Activated CD8-positive, alpha-beta T cell treated with anti-CD3 and anti-CD28 coated beads, Interleukin-2, amount 10 ng/mL, durations not matched to agents 7 days and 5 days (primary cell): ENCODE data around the gene BLVRA. TPM values are rescaled to one million over a fixed set of nuclear protein-coding genes. Genes with fewer than 3 reads are reported as not detected.
A peak's percentile ranks its signal among the peaks of the same experiment; 100 is the strongest.
"Not testable (repeated sequence)": the region's sequence is repeated elsewhere in the genome, so short reads cannot be mapped to it uniquely, and the experiment has no call there.

Experiments
- ATAC-seq: fragments of 150-1000 bp; cut with Tn5 transposase; one replicate; pipeline ENCODE4 v1.10.0; 2021; ENCODE audit warnings: moderate library complexity
- CTCF ChIA-PET: fragments of 350-600 bp; sonication (Branson Sonifier 250); formaldehyde crosslinking; loops from one replicate; lab custom pipeline; 2021; ENCODE audit warnings: antibody characterized with exemption; lab: Charles Lee
- POLR2A ChIA-PET: fragments of 350-600 bp; sonication (Branson Sonifier 250); formaldehyde crosslinking; loops from one replicate; lab custom pipeline; 2021; ENCODE audit warnings: antibody characterized with exemption; lab: Charles Lee
- DNase-seq: peaks from one replicate; pipeline ENCODE4 v3.0.0-alpha.2; 2020
- H3K27ac Mint-ChIP-seq: one replicate; pipeline ENCODE4 v1.8.0; 2021; ENCODE audit warnings: mild to moderate bottlenecking, mixed read lengths
- H3K27me3 Mint-ChIP-seq: one replicate; pipeline ENCODE4 v1.8.0; 2021; ENCODE audit warnings: low read depth, mixed read lengths
- H3K36me3 Mint-ChIP-seq: one replicate; pipeline ENCODE4 v1.8.0; 2021; ENCODE audit warnings: low read depth, mixed read lengths
- H3K4me1 Mint-ChIP-seq: one replicate; pipeline ENCODE4 v1.8.0; 2021; ENCODE audit warnings: low read depth, mixed read lengths
- H3K4me3 Mint-ChIP-seq: one replicate; pipeline ENCODE4 v1.8.0; 2021; ENCODE audit warnings: mild to moderate bottlenecking, mixed read lengths
- H3K9me3 Mint-ChIP-seq: one replicate; pipeline ENCODE4 v1.8.0; 2022; ENCODE audit warnings: mixed read lengths; ENCODE audit not compliant: insufficient read depth
- total RNA-seq, 2 experiments: library from RNA; stranded (reverse); gene quantifications; one replicate each; pipeline ENCODE4 v1.2.3, GENCODE V29; 2021

The BLVRA gene
- total RNA-seq, 2 experiments from 2014 or later, result 25.7 to 29.2 TPM

DNA sequence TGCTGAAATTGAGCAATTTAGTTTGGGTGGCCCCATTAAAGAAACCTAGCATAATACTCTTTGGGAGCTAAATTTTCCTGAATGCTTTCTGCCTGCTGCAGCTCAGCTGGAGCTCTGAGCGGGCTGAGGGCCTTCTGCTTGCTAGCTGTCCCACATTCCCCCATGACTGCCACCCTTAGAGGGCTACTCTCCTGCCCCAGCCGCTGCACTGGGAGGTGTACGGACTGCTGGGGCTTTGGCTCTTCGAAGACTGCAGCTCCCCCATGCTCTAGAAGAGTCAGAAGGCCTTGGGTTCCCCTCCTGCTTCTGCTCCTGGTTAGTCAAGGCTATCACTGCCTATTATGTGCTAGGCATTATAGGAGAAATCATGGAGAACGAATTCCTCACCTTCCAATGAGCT is 31.5 kb downstream of the BLVRA start:
- Mint-ChIP-seq H3K4me3 (no peak overlapping the region), H3K27ac (no peak overlapping the region), H3K27me3 (no peaks in the 10 kb centered on the region), H3K36me3 (peaks cover 10% of the 10 kb centered on the region), H3K9me3 (no peaks in the 10 kb centered on the region), H3K4me1 (peaks cover 4% of the 10 kb centered on the region)
- ATAC-seq (no peak), DNase-seq (no peak)
- ChIA-PET CTCF (interaction anchor here (1.3 to 1.5 kb wide), 2 partner anchors 49 to 207 kb away, joined by 4 to 7 read pairs; partner anchors contain the start of gene STK17A), POLR2A (no interaction called here)

- DNase-seq, result no peak
- CTCF ChIA-PET, result interaction anchor here (1.3 to 1.5 kb wide), 2 partner anchors 48 to 208 kb away, joined by 4 to 7 read pairs; partner anchors contain the start of gene STK17A
These were observed 32.4 kb downstream of the BLVRA start for GRCh38 chr7:43790834-43791233.

GRCh38 chr7:43791665-43792064 is 33.2 kb downstream of the BLVRA start:
- H3K36me3 Mint-ChIP-seq, result peaks cover 10% of the 10 kb centered on the region
- H3K27me3 Mint-ChIP-seq, result no peaks in the 10 kb centered on the region
- peaks cover 4% of the 10 kb centered on the region for H3K4me1 Mint-ChIP-seq
- H3K9me3 Mint-ChIP-seq, result no peaks in the 10 kb centered on the region
- POLR2A ChIA-PET, result no interaction called here
- H3K4me3 Mint-ChIP-seq, result no peak overlapping the region
- ATAC-seq (no peak), DNase-seq (no peak)
- CTCF ChIA-PET, result interaction anchor here (0.8 to 1.1 kb wide), 2 partner anchors 46 to 352 kb away, joined by 3 read pairs; no protein-coding TSS in a partner anchor
- no peak overlapping the region for H3K27ac Mint-ChIP-seq

More at GRCh38 chr7:43790834-43791233, 32.4 kb downstream of the BLVRA start:
- no peak for ATAC-seq
- Mint-ChIP-seq H3K36me3 (peaks cover 10% of the 10 kb centered on the region), H3K27me3 (no peaks in the 10 kb centered on the region), H3K27ac (no peak overlapping the region), H3K9me3 (no peaks in the 10 kb centered on the region), H3K4me1 (peaks cover 4% of the 10 kb centered on the region), H3K4me3 (no peak overlapping the region)
- POLR2A ChIA-PET, result no interaction called here

GRCh38 chr7:43792471-43793150 is 34.1 kb downstream of the BLVRA start:
- H3K4me3 Mint-ChIP-seq, result no peak overlapping the region
- H3K36me3 Mint-ChIP-seq, result peaks cover 10% of the 10 kb centered on the region
- CTCF ChIA-PET, result interaction anchor here (0.8 kb wide), 1 partner anchor 353 kb away, joined by 3 read pairs; no protein-coding TSS in a partner anchor
- peaks cover 4% of the 10 kb centered on the region for H3K4me1 Mint-ChIP-seq
- no peak overlapping the region for H3K27ac Mint-ChIP-seq
- no peaks in the 10 kb centered on the region for H3K27me3 Mint-ChIP-seq
- no peaks in the 10 kb centered on the region for H3K9me3 Mint-ChIP-seq
- DNase-seq, result no peak
- no peak for ATAC-seq
- POLR2A ChIA-PET, result no interaction called here

GRCh38 chr7:43799605-43800004 is 41.1 kb downstream of the BLVRA start:
- H3K27me3 Mint-ChIP-seq, result no peaks in the 10 kb centered on the region
- POLR2A ChIA-PET, result no interaction called here
- H3K27ac Mint-ChIP-seq, result no peak overlapping the region
- no peaks in the 10 kb centered on the region for H3K9me3 Mint-ChIP-seq
- no peak for DNase-seq
- ATAC-seq, result no peak
- H3K4me1 Mint-ChIP-seq, result no peaks in the 10 kb centered on the region
- CTCF ChIA-PET, result interaction anchor here (0.7 to 1.1 kb wide), 2 partner anchors 35 to 217 kb away, joined by 3 read pairs; partner anchors contain the start of gene STK17A
- peaks cover 7% of the 10 kb centered on the region for H3K36me3 Mint-ChIP-seq
- no peak overlapping the region for H3K4me3 Mint-ChIP-seq

GRCh38 chr7:43803865-43804264 is 45.4 kb downstream of the BLVRA start:
- ATAC-seq, result no peak
- POLR2A ChIA-PET, result no interaction called here

DNA sequence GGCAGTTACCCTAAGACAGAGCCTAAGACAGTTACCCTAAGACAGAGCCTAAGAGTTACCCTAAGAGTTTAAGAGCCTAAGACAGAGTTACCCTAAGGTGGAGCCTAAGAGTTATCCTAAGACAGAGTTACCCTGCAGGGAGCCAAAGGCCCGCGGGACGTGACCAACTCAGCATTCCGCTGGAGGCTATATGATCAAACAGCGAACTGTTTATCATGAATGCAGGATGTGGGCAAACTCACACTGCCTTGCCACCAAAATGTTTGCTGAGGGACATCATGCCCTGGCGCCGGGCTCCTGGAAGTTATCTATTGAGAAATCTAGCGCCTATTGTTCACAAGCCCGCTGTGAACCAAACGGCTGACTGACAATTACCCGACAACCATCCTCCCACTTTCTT is 49.9 kb downstream of the BLVRA start:
- peaks cover 3% of the 10 kb centered on the region for H3K27me3 Mint-ChIP-seq
- CTCF ChIA-PET, result no interaction called here
- H3K4me3 Mint-ChIP-seq, result no peak overlapping the region

More at GRCh38 chr7:43803865-43804264, 45.4 kb downstream of the BLVRA start:
- Mint-ChIP-seq H3K9me3 (no peaks in the 10 kb centered on the region), H3K4me1 (no peaks in the 10 kb centered on the region), H3K27ac (no peak overlapping the region), H3K27me3 (no peaks in the 10 kb centered on the region), H3K4me3 (no peak overlapping the region), H3K36me3 (peaks cover 18% of the 10 kb centered on the region)
- DNase-seq, result no peak
- CTCF ChIA-PET, result no interaction called here

DNA sequence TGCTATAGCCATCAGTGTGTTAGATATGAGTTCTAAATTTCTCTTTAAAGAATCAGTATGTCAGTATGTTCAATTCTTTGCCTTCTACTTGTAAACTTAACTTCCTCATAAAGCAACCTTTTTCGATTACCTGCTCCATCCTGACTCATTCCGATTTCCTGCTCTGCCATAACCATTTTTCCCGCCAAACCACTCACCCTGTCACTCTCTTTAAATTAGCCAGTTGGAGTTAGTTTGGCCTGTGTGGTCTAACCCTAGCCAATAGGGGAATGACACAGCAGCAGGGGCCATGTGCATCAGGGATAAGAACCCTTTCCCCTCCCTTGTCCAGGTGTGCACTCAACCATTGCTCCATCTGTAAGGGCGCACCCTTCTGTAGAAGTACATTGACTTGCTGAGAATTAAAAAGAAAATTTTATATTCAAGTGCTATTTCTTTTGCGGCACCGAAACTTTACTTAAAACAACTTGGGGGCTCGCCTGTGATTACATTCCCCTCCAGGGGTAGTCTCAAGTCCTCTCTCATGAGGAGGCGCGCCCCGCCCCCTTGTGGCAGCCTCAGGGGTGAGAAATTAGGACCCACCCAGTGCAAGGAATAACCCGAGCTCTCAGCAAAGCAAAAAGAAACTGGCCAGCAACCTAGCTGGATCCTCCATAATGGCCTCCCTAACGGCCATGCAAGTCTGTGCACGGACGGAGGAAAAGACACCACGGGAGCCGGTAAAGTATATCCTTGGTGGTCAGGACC is 51.9 kb downstream of the BLVRA start:
- ATAC-seq, H3K4me3 Mint-ChIP-seq, H3K36me3 Mint-ChIP-seq, POLR2A ChIA-PET, H3K27me3 Mint-ChIP-seq, H3K4me1 Mint-ChIP-seq, H3K27ac Mint-ChIP-seq, H3K9me3 Mint-ChIP-seq: not testable (repeated sequence)
- CTCF ChIA-PET, result interaction anchor here (0.9 kb wide), 1 partner anchor 15 kb away, joined by 3 read pairs; no protein-coding TSS in a partner anchor
- peak; percentile 53 for DNase-seq

More for the DNA sequence above, 49.9 kb downstream of the BLVRA start:
- ATAC-seq (no peak), DNase-seq (no peak)
- Mint-ChIP-seq H3K4me1 (no peaks in the 10 kb centered on the region), H3K9me3 (no peaks in the 10 kb centered on the region), H3K36me3 (peaks cover 16% of the 10 kb centered on the region), H3K27ac (no peak overlapping the region)
- POLR2A ChIA-PET, result no interaction called here

- H3K4me1 Mint-ChIP-seq, result no peaks in the 10 kb centered on the region
- ChIA-PET CTCF (interaction anchor here (1.0 to 1.2 kb wide), 3 partner anchors 23 to 233 kb away, joined by 3 to 4 read pairs (median 3); no protein-coding TSS in a partner anchor), POLR2A (no interaction called here)
These were observed 56.9 kb downstream of the BLVRA start for GRCh38 chr7:43815373-43815772.

GRCh38 chr7:43816046-43816797 is 57.7 kb downstream of the BLVRA start:
- H3K27ac Mint-ChIP-seq, H3K36me3 Mint-ChIP-seq, H3K4me3 Mint-ChIP-seq, H3K4me1 Mint-ChIP-seq, DNase-seq, POLR2A ChIA-PET, ATAC-seq, H3K9me3 Mint-ChIP-seq: not testable (repeated sequence)
- CTCF ChIA-PET, result interaction anchor here (1.2 kb wide), 1 partner anchor 22 kb away, joined by 4 read pairs; no protein-coding TSS in a partner anchor
- H3K27me3 Mint-ChIP-seq, result peaks cover 37% of the 10 kb centered on the region

More at GRCh38 chr7:43815373-43815772, 56.9 kb downstream of the BLVRA start:
- Mint-ChIP-seq H3K27ac (no peak overlapping the region), H3K36me3 (no peaks in the 10 kb centered on the region), H3K4me3 (no peak overlapping the region), H3K27me3 (peaks cover 35% of the 10 kb centered on the region), H3K9me3 (no peaks in the 10 kb centered on the region)
- no peak for ATAC-seq
- DNase-seq, result no peak

DNA sequence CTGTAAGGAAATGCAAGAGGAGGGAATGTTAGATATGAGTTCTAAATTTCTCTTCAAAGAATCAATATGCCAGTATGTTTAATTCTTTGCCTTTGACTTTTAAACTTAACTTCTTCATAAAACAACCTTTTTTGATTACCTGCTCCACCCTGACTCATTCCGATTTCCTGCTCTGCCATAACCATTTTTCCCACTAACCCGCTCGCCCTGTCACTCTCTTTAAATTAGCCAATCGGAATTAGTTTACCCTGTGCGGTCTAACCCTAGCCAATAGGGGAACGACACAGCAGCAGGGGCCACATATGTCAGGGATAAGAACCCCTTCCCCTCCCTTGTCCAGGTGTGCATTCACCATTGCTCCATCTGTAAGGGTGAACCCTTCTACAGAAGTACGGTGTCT is 64.9 kb downstream of the BLVRA start:
- H3K4me1 Mint-ChIP-seq, H3K4me3 Mint-ChIP-seq: not testable (repeated sequence)

More for the DNA sequence above, 64.9 kb downstream of the BLVRA start:
- H3K27ac Mint-ChIP-seq, POLR2A ChIA-PET, H3K36me3 Mint-ChIP-seq, H3K9me3 Mint-ChIP-seq, ATAC-seq, DNase-seq: not testable (repeated sequence)
- CTCF ChIA-PET, result interaction anchor here (2.6 kb wide), 1 partner anchor 11 kb away, joined by 6 read pairs; no protein-coding TSS in a partner anchor
- H3K27me3 Mint-ChIP-seq, result peaks cover 45% of the 10 kb centered on the region
